Measurements from ENCODE around the gene UMPS. TPM values are rescaled to one million over a fixed set of nuclear protein-coding genes. Genes with fewer than 3 reads are reported as not detected.

Gene UMPS
- polyA plus RNA-seq, 1 donor: 16.7 TPM

Other genes with a start within 250 kb of the UMPS start
- gene ITGB5, start 156.9 kb downstream of the UMPS start, polyA plus RNA-seq (ENCODE audit: insufficient read length): 18.3 TPM
- gene MUC13, start 204.3 kb downstream of the UMPS start, polyA plus RNA-seq (ENCODE audit: insufficient read length): not detected